Esophagus squamous epithelium (tissue), 5 donors: Measurements from ENCODE around the gene SLC7A8. TPM values are rescaled to one million over a fixed set of nuclear protein-coding genes. Genes with fewer than 3 reads are reported as not detected.

Experiments used
- DNase-seq: peaks from one replicate; lab custom pipeline; 2025; lab: John Stamatoyannopoulos, UW
- H3K27ac ChIP-seq, 4 donors: fragments of 200-600 bp; sonication (generic); one replicate each; pipeline ENCODE4 v1.5.1; 2016 to 2019; ENCODE audit warnings: mild to moderate bottlenecking in 1 of 4
- H3K27me3 ChIP-seq, 4 donors: fragments of 200-600 bp; sonication (generic); 1 replicate in 3 of 4; 2 replicates in 1 of 4; pipeline versions ENCODE4 v1.5.1 to v1.6.0; 2017 to 2021; ENCODE audit warnings: antibody characterized with exemption in 1 of 4
- H3K36me3 ChIP-seq, 3 donors: fragments of 200-600 bp; sonication (generic); one replicate each; pipeline ENCODE4 v1.5.1; 2016 to 2019
- H3K4me1 ChIP-seq, 3 donors: fragments of 200-600 bp; sonication (generic); one replicate each; pipeline ENCODE4 v1.5.1; 2017 to 2019
- H3K4me3 ChIP-seq, 4 donors: fragments of 200-600 bp; sonication (generic); 1 replicate in 3 of 4; 2 replicates in 1 of 4; pipeline ENCODE4 v1.5.1; 2016 to 2019; ENCODE audit warnings: mild to moderate bottlenecking in 2 of 4, moderate library complexity in 1 of 4
- H3K9me3 ChIP-seq, 3 donors: fragments of 200-600 bp; sonication (generic); one replicate each; pipeline ENCODE4 v1.5.1; 2016 to 2019
- CTCF ChIP-seq, 6 experiments: fragments of 450-650 bp in 4 of 6; fragments of 200-600 bp in 2 of 6; sonication (generic) in 2 of 6; IDR thresholded peaks; one replicate each; pipeline ENCODE4 v1.5.1; 2016 to 2019; ENCODE audit warnings: antibody characterized with exemption in 6 of 6, mild to moderate bottlenecking in 4 of 6, moderate library complexity in 4 of 6
- POLR2A ChIP-seq, 4 donors: fragments of 450-650 bp; IDR thresholded peaks; one replicate each; pipeline ENCODE4 v1.6.1; 2017; ENCODE audit warnings: antibody characterized with exemption in 4 of 4, mild to moderate bottlenecking in 4 of 4, moderate library complexity in 3 of 4
- WGBS, 2 donors: methylation state at CpG; one replicate each; pipeline ENCODE4 v1.1.5; 2018; 5-methylcytosine and 5-hydroxymethylcytosine counted together
- intact Hi-C: fragments of 100-400 bp; cut with DNase I; formaldehyde crosslinking; loops from one replicate; pipeline ENCODE4 v1.15.0; 2022
- total RNA-seq, 4 donors: library from RNA; depleted of rRNA; stranded (reverse); fragments of >200 nt; gene quantifications; one replicate each; pipeline ENCODE4 v1.1.0, GENCODE V29; 2016
- donor health status: DM: yes; HTN: yes; CAD: no.

Gene SLC7A8
- total RNA-seq, 4 donors from 2014 or later: 22.2 to 58.0 (median 39.8) TPM

- no peaks in the 10 kb centered on the region for H3K27me3 ChIP-seq
- 74 to 100% methylated on average over 1 to 3 of the region's 4 CpGs for WGBS, 2 donors
- H3K9me3 ChIP-seq: no peaks in the 10 kb centered on the region
- DNase-seq: no peak
- H3K27ac ChIP-seq: no peak overlapping the region
- no peaks in the 10 kb centered on the region for H3K36me3 ChIP-seq
- H3K4me3 ChIP-seq: no peak overlapping the region
- no peaks in the 10 kb centered on the region for H3K4me1 ChIP-seq
- TF ChIP-seq CTCF (IDR thresholded peaks at IDR 0.05): no peak
- TF ChIP-seq POLR2A (IDR thresholded peaks at IDR 0.05): no peak
- intact Hi-C loops: no loop called here
Measured at GRCh38 chr14:23105348-23105824, 78.1 kb downstream of the SLC7A8 start.

GRCh38 chr14:23104591-23105347 lies 78.7 kb downstream of the SLC7A8 start, which contains the start of gene CIROP:
Gene CIROP (minus strand): TSS chr14:23104989. CDS start chr14:23104920, 69 bp downstream.
- H3K27me3 ChIP-seq: no peaks in the 10 kb centered on the region
- no peak within 1 kb of the TSS for H3K27ac ChIP-seq
- intact Hi-C loops: no loop called here
- DNase-seq: no peak
- no peaks in the 10 kb centered on the region for H3K9me3 ChIP-seq
- TF ChIP-seq CTCF (IDR thresholded peaks at IDR 0.05): no peak
- TF ChIP-seq POLR2A (IDR thresholded peaks at IDR 0.05): no peak
- no peaks in the 10 kb centered on the region for H3K4me1 ChIP-seq
- no peak within 1 kb of the TSS for H3K4me3 ChIP-seq
- H3K36me3 ChIP-seq: no peaks in the 10 kb centered on the region
- WGBS, 2 donors: 63 to 66% methylated on average over 9 to 11 of the region's 11 CpGs

- H3K36me3 ChIP-seq: peaks cover 0 to 4% (median 0%) of the 10 kb centered on the region in 3 donors
- intact Hi-C loops: no loop called here
- H3K27me3 ChIP-seq: no peaks in the 10 kb centered on the region
- no peaks in the 10 kb centered on the region for H3K4me1 ChIP-seq
- DNase-seq: no peak
- H3K9me3 ChIP-seq: no peaks in the 10 kb centered on the region
- WGBS, 2 donors: 78 to 86% methylated on average over 6 of the region's 6 CpGs
- H3K27ac ChIP-seq: no peak overlapping the region
- TF ChIP-seq CTCF (IDR thresholded peaks at IDR 0.05): no peak
- no peak for TF ChIP-seq POLR2A (IDR thresholded peaks at IDR 0.05)
- no peak overlapping the region for H3K4me3 ChIP-seq
Measured at GRCh38 chr14:23104070-23104590, 79.3 kb downstream of the SLC7A8 start.

GRCh38 chr14:23103581-23103980 lies 79.9 kb downstream of the SLC7A8 start:
- WGBS, 2 donors: 81 to 92% methylated on average over 4 of the region's 4 CpGs
- intact Hi-C loops: no loop called here
- no peak for DNase-seq
- Histone ChIP-seq H3K27ac (no peak overlapping the region), H3K4me1 (no peaks in the 10 kb centered on the region), H3K27me3 (no peaks in the 10 kb centered on the region), H3K4me3 (no peak overlapping the region), H3K36me3 (peaks cover 0 to 10% (median 0%) of the 10 kb centered on the region in 3 donors), H3K9me3 (no peaks in the 10 kb centered on the region)
- TF ChIP-seq POLR2A (IDR thresholded peaks at IDR 0.05) (no peak), CTCF (IDR thresholded peaks at IDR 0.05) (no peak)

GRCh38 chr14:23102801-23103200 lies 80.7 kb downstream of the SLC7A8 start:
- no peak overlapping the region for H3K27ac ChIP-seq
- H3K27me3 ChIP-seq: no peaks in the 10 kb centered on the region
- intact Hi-C loops: no loop called here
- no peak overlapping the region for H3K4me3 ChIP-seq
- TF ChIP-seq POLR2A (IDR thresholded peaks at IDR 0.05): no peak
- TF ChIP-seq CTCF (IDR thresholded peaks at IDR 0.05): no peak
- peaks cover 0 to 18% (median 6%) of the 10 kb centered on the region in 3 donors for H3K36me3 ChIP-seq
- DNase-seq: no peak
- WGBS, 2 donors: 74 to 100% methylated on average over 2 of the region's 2 CpGs
- no peaks in the 10 kb centered on the region for H3K9me3 ChIP-seq
- H3K4me1 ChIP-seq: peaks cover 0 to 3% (median 2%) of the 10 kb centered on the region in 3 donors
